Left hindlimb (tissue), 1 donor: ENCODE measurements around the gene UBC.
A peak's percentile ranks its signal among the peaks of the same experiment; 100 is the strongest.
"Not testable (repeated sequence)": the region's sequence is repeated elsewhere in the genome, so short reads cannot be mapped to it uniquely, and the experiment has no call there.

Source experiments
- DNase-seq: peaks from one replicate; pipeline ENCODE4 v3.0.0-alpha.2; 2018

UBC gene

GRCh38 chr12:124930586-124930985 lies 16.1 kb upstream of the UBC start:
- DNase-seq: no peak

DNA sequence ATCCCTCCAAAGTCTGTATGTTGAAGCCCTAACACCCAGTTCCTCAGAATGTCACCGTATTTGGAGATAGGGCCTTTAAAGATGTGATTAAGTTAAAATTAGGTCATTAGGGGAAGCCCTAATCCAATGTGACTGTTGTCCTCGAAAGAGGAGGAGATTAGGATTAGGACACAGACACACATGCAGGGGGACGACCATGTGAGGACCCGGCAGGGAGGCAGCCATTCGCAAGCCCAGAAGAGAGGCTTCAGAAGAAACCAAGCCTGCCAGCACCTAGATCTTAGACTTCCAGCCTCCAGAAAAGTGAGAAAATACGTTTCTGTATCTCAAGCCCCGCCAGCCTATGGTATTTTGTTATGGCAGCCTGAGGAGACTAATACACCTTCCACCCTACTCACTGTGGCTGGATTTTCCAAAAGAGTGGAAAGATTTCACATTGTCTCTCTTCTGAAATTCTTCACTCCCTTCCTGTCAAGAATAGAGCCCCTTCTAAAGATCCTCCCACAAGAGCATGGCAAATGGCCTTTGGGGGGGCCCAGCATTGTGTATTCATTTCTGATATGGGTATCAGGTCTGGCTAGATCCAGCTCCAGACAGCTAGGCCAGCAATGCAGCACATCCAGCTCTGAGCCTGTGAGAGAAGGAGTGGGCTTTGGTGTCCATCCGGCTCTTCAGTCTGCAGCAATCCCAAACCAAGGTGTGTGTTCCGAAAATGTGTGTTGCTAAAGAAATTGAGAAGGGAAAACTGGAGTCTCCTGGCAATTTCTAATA lies 15.4 kb upstream of the UBC start:
- no peak for DNase-seq

DNA sequence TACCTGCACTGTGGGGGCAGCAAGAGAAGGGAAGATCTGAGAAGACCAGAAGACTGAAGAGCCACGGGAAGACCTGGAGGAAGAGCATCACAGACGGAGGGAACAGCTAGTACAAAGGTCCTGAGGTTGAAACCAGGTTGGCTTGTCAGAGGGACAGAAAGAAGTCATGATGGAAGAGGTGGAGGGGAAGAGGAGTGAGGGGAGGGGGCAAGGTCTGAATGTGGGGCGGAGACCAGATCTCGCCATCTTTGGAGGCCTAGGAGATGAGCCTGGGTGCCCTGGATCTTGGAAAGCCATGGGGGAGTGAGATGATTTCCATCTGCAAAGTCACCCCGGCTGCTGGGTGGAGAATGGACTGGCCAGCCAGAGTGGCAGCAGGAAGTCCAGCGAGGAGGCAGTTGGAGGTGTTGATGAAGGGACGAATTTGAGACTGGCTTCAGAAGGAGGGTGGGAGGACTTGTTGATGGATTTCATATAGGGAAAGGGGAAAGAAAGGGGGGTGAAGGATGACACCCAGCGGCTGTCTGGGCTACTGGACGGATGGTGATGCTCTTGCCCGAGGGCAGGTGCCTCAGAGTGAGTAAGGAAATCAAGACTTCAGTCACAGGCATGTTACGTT lies 14.6 kb upstream of the UBC start:
- DNase-seq: no peak

DNA sequence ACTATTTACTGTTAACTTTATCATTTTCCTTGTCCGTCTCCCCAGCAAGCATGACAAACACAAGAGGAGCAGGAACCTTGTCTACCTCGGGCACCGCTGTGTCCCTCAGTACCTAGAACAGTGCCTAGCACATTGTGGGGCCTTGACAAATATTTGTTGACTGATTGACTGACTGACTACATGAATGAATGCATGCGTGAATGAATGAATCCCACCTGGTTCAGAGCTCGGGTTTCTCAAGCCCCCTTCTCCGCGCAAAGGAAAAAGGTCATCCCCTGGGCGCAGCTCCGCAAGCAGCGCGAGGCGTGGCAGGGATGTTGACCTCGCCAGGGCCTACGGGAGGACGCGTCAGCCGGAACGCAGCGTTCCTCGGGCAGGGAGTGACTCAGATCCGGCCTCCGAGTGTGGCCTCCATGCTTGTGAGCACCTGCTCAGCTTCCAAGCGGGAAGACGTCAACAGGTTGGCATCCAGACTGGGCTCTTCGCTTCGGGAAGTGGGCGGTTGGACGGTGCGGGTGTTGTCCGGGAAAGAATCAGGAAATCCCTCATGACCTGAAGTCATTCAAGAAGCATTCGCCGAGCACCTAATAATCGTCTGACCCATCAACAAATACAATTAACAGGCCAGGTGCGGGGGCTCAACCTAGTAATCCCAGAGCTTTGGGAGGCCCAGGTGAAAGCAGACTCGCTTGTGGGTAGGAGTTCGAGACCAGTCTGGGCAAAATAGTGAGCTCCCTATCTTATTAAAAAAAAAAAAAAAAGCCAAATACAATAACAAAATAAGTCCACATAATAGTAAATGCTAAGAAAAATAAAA lies 13.9 kb upstream of the UBC start:
- peak; percentile 66 for DNase-seq

- peak; percentile 94 for DNase-seq
These were observed 13.0 kb upstream of the UBC start for GRCh38 chr12:124927201-124928094.

DNA sequence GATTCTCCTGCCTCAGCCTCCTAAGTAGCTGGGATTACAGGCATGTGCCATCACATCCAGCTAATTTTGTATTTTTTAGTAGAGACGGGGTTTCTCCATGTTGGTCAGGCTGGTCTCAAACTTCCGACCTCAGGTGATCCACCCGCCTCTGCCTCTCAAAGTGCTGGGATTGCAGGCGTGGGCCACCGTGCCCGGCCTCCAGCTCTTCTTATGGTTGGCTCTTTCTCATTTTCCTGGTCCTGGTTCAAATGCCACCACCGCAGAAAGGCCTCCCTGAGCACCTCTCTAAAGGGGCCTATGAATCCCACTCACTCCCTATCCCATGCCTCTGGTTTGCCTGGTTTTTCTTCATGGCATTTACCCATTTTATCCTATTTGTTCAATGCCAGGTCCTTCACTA lies 11.3 kb upstream of the UBC start:
- not testable (repeated sequence) for DNase-seq

- DNase-seq: no peak
These were observed 10.7 kb upstream of the UBC start for GRCh38 chr12:124925117-124925516.

- no peak for DNase-seq
These were observed 9.7 kb upstream of the UBC start for GRCh38 chr12:124923905-124924734.

DNA sequence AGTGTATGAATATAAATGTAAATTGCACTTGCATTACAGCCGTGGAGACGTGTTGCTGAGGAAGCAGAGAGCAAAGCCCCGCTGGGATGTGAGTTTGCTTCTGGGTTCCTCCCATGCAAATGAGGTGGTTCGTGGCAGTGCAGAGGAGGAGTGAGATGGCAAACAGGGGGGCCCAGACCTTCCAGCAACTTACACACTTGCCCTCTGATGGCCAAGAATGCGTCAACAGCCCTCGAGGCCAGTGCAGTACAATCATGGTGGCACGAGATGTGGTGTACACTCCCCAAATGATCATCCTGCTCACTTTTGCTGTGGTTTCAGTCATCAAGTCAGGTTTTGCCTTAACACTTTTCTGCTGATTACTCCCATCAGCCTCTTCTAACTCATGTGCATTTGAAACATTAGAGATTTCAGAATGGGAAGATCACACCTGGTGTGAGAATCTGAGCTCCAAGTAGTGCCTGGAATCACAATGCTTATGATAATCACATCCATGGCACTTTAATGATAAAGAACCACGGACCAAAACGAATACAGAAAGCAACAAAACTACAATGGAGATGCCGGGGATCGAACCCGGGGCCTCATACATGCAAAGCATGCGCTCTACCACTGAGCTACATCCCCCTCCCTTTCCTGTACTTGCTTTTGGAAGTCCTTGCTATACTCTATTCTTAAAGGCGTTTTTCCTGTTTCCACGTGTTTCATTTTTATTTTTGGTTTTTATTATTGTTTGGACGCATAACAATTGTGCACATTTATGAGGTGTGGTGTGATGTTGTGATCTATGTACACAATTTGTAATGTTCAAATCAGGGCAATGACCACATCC lies 7.0 kb upstream of the UBC start:
- DNase-seq: peak; percentile 76

- DNase-seq: no peak
These were observed 6.0 kb upstream of the UBC start for GRCh38 chr12:124920353-124920935.

GRCh38 chr12:124919521-124920352 lies 5.3 kb upstream of the UBC start:
- no peak for DNase-seq

- DNase-seq: not testable (repeated sequence)
These were observed 4.2 kb upstream of the UBC start for GRCh38 chr12:124918622-124918988.

GRCh38 chr12:124917841-124918621 lies 3.6 kb upstream of the UBC start:
- DNase-seq: no peak

DNA sequence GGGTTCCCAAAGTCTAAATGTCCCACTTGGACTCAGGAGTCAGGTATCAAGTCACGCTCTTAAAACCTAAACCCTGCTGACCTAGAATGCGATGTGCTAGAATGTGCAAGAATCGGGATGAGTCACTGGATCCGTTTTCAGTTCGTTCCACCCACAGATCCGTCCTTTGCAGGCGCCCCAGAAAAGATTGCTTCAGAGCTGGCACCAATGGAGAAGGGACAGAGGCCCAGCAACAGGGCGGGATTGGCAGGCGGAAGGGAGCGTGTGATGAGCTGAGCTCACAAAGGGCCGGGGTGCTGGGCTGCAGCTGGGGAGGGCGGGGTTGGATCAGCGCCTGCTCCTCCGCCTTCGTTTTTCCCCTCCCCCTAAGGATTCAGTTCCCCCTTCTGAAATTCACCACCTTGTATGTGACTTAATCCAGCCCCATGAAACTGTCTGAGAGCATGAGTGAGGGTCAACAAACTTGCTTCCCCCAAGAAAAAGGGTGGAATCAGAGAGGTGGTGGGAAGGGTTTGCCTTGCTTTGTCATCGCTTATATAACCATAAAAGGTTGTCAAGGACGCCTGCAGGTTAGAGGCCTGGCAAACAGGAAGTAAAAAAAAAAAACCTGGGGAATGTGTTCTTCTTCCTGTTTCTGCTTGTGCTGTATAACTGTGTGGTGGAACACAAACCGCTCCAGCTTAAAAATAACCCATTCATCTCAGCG lies 2.8 kb upstream of the UBC start:
- peak; percentile 99 for DNase-seq

- peak; percentile 57 for DNase-seq
These were observed 2.1 kb upstream of the UBC start for GRCh38 chr12:124916374-124917134.

- no peak for DNase-seq
These were observed 1.1 kb upstream of the UBC start for GRCh38 chr12:124915239-124916236.
